Neural cell (in vitro differentiated cells): ENCODE data around the gene MYBPHL.

Experiments
- CTCF ChIP-seq: fragments of 450-650 bp; IDR thresholded peaks from 2 replicates; pipeline ENCODE4 v1.5.1; 2014; ENCODE audit warnings: antibody characterized with exemption, mild to moderate bottlenecking, moderate library complexity; ENCODE audit not compliant: poor library complexity, severe bottlenecking
- EP300 ChIP-seq: fragments of 450-650 bp; conservative IDR thresholded peaks from 2 replicates; pipeline ENCODE4 v1.6.1; 2014; ENCODE audit warnings: antibody characterized with exemption, mild to moderate bottlenecking, moderate library complexity; ENCODE audit not compliant: poor library complexity, severe bottlenecking

GRCh38 chr1:109243860-109244552, 62.8 kb downstream of the MYBPHL start:
- no peak for TF ChIP-seq EP300
- no peak for TF ChIP-seq CTCF
